Astrocyte of the spinal cord (primary cell): ENCODE measurements around the gene MACROD2.

Experiments used
- DNase-seq: peaks from one replicate; pipeline ENCODE4 v3.0.0; 2011; ENCODE audit warnings: low read depth, low spot score
- H3K4me3 ChIP-seq: 2 replicates; pipeline ENCODE4 v1.5.1; 2011; ENCODE audit warnings: low read depth, mild to moderate bottlenecking, low read length, moderate library complexity
- in situ Hi-C: cut with HindIII; loops from 2 replicates; pipeline ENCODE4 v1.10.0; 2017; ENCODE audit warnings: low sequenced_read_pairs
- TF ChIP-seq, protein P1 (sequence below): IDR thresholded peaks from 2 replicates; pipeline ENCODE4 v1.5.1; 2012; ENCODE audit warnings: low read depth, mild to moderate bottlenecking, low read length, inconsistent platforms

MACROD2 gene

DNA sequence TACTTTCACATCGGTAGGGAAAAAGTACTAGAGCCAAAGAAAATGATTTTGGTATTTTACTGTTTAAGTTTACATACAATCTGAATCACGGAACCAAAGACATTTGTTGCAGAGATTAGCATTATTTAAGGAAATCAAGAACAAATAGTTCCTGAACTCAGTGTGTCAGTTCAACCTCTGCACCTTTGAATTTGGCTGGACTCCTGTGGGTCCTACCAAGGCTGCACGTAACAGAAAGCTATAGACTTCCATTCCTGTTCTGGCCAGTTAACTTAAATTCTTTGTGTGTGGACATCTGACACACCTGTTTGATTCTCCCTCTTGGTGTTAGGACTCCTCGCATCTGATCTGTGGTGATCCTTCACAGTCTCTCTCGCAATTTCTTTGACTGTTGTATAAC lies 69.6 kb downstream of the MACROD2 start:
- TF ChIP-seq, protein P1, sequence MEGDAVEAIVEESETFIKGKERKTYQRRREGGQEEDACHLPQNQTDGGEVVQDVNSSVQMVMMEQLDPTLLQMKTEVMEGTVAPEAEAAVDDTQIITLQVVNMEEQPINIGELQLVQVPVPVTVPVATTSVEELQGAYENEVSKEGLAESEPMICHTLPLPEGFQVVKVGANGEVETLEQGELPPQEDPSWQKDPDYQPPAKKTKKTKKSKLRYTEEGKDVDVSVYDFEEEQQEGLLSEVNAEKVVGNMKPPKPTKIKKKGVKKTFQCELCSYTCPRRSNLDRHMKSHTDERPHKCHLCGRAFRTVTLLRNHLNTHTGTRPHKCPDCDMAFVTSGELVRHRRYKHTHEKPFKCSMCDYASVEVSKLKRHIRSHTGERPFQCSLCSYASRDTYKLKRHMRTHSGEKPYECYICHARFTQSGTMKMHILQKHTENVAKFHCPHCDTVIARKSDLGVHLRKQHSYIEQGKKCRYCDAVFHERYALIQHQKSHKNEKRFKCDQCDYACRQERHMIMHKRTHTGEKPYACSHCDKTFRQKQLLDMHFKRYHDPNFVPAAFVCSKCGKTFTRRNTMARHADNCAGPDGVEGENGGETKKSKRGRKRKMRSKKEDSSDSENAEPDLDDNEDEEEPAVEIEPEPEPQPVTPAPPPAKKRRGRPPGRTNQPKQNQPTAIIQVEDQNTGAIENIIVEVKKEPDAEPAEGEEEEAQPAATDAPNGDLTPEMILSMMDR, result no peak
- in situ Hi-C loops, result no loop called here
- no peak for DNase-seq
- H3K4me3 ChIP-seq, result no peak overlapping the region

DNA sequence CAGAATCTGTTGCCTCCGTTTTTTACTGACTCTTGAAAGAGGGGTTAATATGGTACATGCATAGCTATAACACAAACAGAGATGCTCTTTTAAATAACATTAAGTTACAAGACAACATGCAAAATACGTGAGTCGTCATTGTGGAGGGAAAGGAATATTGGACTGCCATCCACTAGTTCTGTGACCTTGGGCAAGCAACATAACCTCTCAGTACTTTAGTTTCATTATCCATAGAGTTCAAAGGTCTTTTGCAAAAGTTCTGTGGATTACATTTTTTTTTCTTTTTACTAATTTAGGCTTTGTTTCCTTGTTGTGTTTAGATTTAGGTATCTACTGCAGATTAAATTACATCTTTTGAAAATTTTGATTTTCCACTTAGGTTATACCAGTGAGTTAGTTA lies 70.5 kb downstream of the MACROD2 start:
- DNase-seq, result no peak
- TF ChIP-seq, protein P1, result no peak
- in situ Hi-C loops, result no loop called here
- H3K4me3 ChIP-seq, result no peak overlapping the region

DNA sequence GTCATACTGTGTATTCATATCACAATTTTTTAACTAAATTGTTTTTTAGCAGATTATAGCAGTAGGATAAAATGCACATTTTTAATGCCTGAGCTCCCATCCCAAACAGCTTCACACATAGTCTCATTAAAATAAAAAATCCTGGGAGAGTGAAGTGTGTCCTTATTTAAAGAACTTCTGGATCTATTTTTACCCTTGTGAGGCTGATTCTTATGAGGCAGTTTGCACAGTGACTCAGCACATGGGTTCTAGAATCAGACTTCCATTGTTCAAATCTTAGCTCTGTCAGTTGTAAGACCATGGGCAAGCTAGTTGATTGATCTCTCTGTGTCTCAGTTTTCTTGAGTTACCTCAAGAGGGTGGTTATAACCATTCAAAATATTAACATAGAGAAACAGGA lies 72.3 kb downstream of the MACROD2 start:
- DNase-seq, result peak; percentile 12
- in situ Hi-C loops, result no loop called here
- H3K4me3 ChIP-seq, result no peak overlapping the region
- TF ChIP-seq, protein P1, result no peak

DNA sequence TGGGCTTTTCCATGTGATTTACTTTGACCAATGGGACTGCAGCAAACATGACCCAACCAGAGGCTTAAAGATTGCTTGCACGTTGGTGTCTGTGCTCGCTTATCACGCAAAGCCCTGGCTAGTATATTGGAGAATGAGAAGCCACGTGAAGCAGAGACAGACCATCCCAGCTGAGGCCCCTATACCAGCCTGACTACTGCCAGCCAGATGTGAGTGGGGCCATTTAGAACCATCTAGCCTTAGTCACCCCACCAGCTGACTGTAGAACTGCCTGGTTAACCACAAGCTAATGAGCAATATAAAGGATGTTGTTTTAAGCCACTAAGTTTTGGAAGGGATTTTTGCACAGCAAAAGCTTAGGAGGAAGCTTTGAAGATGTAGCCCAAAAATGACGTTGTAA lies 74.5 kb downstream of the MACROD2 start:
- in situ Hi-C loops, result no loop called here
- peak; percentile 78 for DNase-seq
- no peak overlapping the region for H3K4me3 ChIP-seq
- TF ChIP-seq, protein P1, result no peak

DNA sequence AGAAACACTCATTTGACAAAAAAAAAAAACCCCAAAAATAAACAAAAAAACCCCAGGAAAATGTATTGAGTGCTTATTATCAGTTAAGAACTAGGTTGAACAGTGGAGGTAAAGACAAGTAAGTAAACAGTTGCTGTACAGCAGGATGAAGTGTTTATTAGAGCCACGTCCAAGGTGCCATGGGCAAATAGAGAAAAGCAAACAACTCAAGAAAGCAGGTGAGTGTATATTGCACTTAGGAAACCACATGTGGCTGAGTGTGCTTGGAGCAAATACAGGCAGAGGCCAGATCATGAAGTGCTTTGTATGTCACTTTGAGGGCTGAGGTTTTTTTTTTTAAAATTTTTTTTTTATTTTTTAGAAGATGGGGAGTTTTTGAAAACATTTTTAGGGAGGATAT lies 98.3 kb downstream of the MACROD2 start:
- DNase-seq, result no peak
- in situ Hi-C loops, result no loop called here
- no peak overlapping the region for H3K4me3 ChIP-seq
- TF ChIP-seq, protein P1, result no peak

DNA sequence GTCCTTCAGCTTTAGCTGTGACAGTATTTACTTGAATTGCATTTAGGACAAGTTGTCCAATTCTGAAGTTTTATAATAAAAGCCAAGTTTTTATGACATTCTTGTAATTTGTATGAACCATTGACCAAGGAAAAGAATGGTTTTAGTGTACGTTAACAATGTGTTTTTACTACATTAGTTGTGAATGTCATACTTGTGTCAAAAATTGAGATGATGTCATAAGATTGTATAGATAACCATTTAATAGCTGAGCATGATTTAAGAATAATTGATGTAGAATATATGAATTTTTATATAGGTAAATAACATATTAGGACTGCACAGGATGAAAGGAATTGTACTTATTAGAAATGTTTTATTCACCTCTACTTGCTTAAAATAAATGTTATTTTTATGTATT lies 102.9 kb downstream of the MACROD2 start:
- no peak for DNase-seq
- in situ Hi-C loops, result no loop called here
- TF ChIP-seq, protein P1, result no peak
- H3K4me3 ChIP-seq, result no peak overlapping the region

DNA sequence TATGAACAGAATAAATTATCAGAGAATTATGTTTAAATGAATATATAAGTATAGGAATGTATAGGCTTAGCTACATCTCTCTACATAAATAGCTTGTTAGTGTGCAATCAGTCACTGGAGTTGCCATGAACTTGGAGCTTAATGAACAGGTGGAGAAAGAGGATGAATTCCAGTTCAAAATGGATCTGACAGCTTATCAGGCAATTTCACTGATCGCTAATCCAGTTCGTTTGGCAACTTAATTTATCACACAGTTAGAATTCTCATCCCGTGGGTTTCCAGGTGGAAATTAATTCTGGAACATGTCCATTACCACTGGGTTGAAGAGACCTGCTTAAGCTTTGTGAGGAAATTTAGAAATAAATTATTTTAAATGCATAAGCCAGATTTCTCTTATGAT lies 118.1 kb downstream of the MACROD2 start:
- TF ChIP-seq, protein P1, result no peak
- DNase-seq, result no peak
- in situ Hi-C loops, result no loop called here
- H3K4me3 ChIP-seq, result no peak overlapping the region
